ENCODE measurements around the gene LEPROT. TPM values are rescaled to one million over a fixed set of nuclear protein-coding genes. Genes with fewer than 3 reads are reported as not detected.

Gene LEPROT
- total RNA-seq, 1 donor from 2014 or later = 30.8 TPM

DNA sequence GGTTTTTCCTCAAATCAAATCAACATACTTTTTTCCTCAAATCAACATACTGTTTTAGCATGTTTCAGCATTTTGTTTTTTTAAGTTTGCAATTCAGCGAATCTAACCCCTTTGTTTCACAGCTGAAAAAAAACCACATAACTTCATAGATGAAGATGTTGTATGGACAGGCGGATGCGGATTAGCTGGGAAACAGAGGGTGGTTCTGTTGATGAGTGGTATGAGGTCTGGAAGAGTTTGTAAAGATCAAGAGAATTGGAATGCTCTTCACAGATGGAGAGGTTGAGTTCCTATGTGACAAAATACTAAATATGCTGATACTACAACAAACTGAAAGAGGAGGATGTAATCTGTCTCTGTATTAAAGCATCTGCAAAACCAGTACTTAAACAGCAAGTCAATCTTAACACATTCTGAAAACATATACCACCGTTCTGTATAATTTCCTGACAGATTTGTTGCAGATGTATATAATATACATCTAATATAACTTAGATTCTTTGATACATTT is 10.6 kb upstream of the LEPROT start:
- Histone ChIP-seq H3K9me3 (ENCODE audit: control insufficient read depth in 3 of 3, low read length in 3 of 3) (no peaks in the 10 kb centered on the region), H3K27me3 (ENCODE audit: control insufficient read depth in 3 of 3, insufficient read depth in 3 of 3, low read length in 3 of 3) (no peaks in the 10 kb centered on the region), H3K27ac (ENCODE audit: low read depth, low read length) (no peak overlapping the region), H3K4me1 (ENCODE audit: control insufficient read depth in 3 of 3, insufficient read depth in 3 of 3, low read length in 3 of 3) (no peaks in the 10 kb centered on the region), H3K4me3 (ENCODE audit: low read length in 3 of 3) (no peak overlapping the region), H3K9ac (ENCODE audit: low read depth in 1 of 3, low read length in 3 of 3) (no peak overlapping the region), H3K36me3 (ENCODE audit: control insufficient read depth in 3 of 3, insufficient read depth in 3 of 3, low read length in 3 of 3) (peaks cover 0 to 4% (median 0%) of the 10 kb centered on the region in 3 donors)

DNA sequence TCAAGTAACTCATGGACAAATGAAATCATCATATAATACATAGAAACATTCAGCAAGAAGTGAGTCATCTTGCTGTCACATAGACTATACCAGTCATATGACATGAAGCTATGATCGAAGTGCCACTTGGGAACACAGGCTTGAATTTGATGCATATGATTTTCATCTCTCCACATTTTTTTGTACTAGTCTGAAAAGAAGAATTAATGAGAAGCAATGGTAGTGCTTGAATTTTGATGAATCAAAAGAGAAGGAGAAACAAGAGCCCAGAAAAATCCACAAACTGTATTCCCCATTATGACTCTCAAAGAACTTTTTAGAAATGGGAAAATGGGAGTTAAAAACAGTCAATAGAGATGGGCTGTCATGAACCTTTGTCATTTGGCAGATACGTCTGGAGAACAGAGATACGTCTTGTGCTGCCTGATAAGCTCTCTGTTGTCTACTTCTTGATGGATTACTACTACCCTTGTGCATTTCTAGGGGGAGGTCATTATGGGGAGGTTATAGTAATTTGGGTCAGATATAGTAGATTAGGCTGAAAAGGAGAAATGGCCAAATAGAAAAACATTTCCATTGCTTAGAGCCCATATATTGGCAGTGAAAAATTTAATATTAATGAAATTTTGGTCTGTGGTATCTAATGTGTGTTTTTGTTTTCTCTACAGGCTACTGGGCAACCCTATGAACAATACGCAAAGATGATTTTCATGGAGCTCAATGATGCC is 8.0 kb upstream of the LEPROT start:
- Histone ChIP-seq H3K4me3 (ENCODE audit: low read length in 3 of 3) (no peak overlapping the region), H3K27ac (ENCODE audit: low read depth, low read length) (no peak overlapping the region), H3K36me3 (ENCODE audit: control insufficient read depth in 3 of 3, insufficient read depth in 3 of 3, low read length in 3 of 3) (peaks cover 0 to 4% (median 0%) of the 10 kb centered on the region in 3 donors), H3K9me3 (ENCODE audit: control insufficient read depth in 3 of 3, low read length in 3 of 3) (no peaks in the 10 kb centered on the region), H3K4me1 (ENCODE audit: control insufficient read depth in 3 of 3, insufficient read depth in 3 of 3, low read length in 3 of 3) (no peaks in the 10 kb centered on the region), H3K27me3 (ENCODE audit: control insufficient read depth in 3 of 3, insufficient read depth in 3 of 3, low read length in 3 of 3) (no peaks in the 10 kb centered on the region), H3K9ac (ENCODE audit: low read depth in 1 of 3, low read length in 3 of 3) (no peak overlapping the region)

DNA sequence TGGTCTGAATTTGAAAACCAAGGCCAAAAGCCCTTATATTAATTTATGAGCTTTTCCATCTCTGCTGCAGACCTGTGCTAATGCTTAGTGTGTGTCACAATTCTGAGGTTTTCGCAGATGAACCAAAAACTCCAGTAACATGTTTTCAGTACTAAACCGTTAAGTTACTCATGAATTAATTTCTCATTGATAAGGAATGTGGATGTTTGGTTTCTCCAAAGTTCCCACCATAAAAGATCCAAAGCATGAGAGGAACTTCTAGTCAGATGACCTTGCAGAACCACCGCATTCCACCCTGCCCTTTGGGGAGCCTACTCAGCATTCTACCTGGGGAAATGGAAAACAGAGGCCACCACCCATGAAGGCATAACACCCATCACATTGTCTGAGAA is 7.5 kb upstream of the LEPROT start:
- no peak overlapping the region for H3K9ac ChIP-seq (ENCODE audit: low read depth in 1 of 3, low read length in 3 of 3)
- no peak overlapping the region for H3K4me3 ChIP-seq (ENCODE audit: low read length in 3 of 3)
- H3K4me1 ChIP-seq (ENCODE audit: control insufficient read depth in 3 of 3, insufficient read depth in 3 of 3, low read length in 3 of 3) = no peaks in the 10 kb centered on the region
- H3K27ac ChIP-seq (ENCODE audit: low read depth, low read length) = no peak overlapping the region
- H3K9me3 ChIP-seq (ENCODE audit: control insufficient read depth in 3 of 3, low read length in 3 of 3) = no peaks in the 10 kb centered on the region
- H3K27me3 ChIP-seq (ENCODE audit: control insufficient read depth in 3 of 3, insufficient read depth in 3 of 3, low read length in 3 of 3) = no peaks in the 10 kb centered on the region
- H3K36me3 ChIP-seq (ENCODE audit: control insufficient read depth in 3 of 3, insufficient read depth in 3 of 3, low read length in 3 of 3) = peaks cover 0 to 4% (median 0%) of the 10 kb centered on the region in 3 donors

DNA sequence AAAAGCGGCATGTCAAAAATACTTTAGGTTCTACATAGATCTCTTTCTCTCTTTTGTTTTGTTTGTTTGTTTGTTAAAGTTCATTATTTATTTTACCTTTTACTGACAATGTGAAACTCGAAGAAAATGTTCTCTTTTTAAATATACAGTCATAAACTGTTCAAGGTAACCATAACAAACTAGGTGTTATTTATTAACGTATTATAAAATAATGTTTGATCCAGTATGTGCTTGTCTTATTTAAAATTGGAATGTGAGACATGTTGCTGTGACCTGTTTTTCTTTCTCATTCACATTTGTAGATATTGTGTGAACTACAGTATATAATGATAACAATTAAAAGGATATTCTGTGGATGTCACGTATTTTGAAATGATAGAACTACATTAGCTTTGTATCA is 5.9 kb upstream of the LEPROT start:
- Histone ChIP-seq H3K27me3 (ENCODE audit: control insufficient read depth in 3 of 3, insufficient read depth in 3 of 3, low read length in 3 of 3) (no peaks in the 10 kb centered on the region), H3K4me3 (ENCODE audit: low read length in 3 of 3) (no peak overlapping the region), H3K9ac (ENCODE audit: low read depth in 1 of 3, low read length in 3 of 3) (no peak overlapping the region), H3K36me3 (ENCODE audit: control insufficient read depth in 3 of 3, insufficient read depth in 3 of 3, low read length in 3 of 3) (no peaks in the 10 kb centered on the region), H3K9me3 (ENCODE audit: control insufficient read depth in 3 of 3, low read length in 3 of 3) (no peaks in the 10 kb centered on the region), H3K4me1 (ENCODE audit: control insufficient read depth in 3 of 3, insufficient read depth in 3 of 3, low read length in 3 of 3) (peaks cover 0 to 4% (median 0%) of the 10 kb centered on the region in 3 donors), H3K27ac (ENCODE audit: low read depth, low read length) (no peak overlapping the region)

DNA sequence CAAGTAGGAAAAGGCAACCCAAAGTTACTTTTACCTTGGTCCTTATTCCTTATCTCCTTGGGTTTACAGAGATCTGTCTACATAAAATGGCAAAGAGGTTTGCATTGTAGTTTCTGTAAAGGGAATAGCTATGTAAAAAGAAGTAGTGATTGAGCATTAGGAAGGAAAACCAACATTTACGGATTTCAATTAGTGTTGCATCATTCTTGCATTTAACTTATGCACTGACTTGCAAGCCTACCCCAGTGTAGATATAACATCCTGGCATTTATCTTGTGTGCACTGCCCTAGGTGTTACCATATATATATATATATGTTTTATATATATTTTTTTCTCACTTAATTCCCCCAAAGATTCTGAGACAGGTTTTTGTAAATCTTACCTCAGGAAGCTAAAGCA is 3.7 kb upstream of the LEPROT start:
- no peaks in the 10 kb centered on the region for H3K27me3 ChIP-seq (ENCODE audit: control insufficient read depth in 3 of 3, insufficient read depth in 3 of 3, low read length in 3 of 3)
- no peaks in the 10 kb centered on the region for H3K36me3 ChIP-seq (ENCODE audit: control insufficient read depth in 3 of 3, insufficient read depth in 3 of 3, low read length in 3 of 3)
- no peak overlapping the region for H3K4me3 ChIP-seq (ENCODE audit: low read length in 3 of 3)
- no peak overlapping the region for H3K9ac ChIP-seq (ENCODE audit: low read depth in 1 of 3, low read length in 3 of 3)
- H3K9me3 ChIP-seq (ENCODE audit: control insufficient read depth in 3 of 3, low read length in 3 of 3) = no peaks in the 10 kb centered on the region
- H3K4me1 ChIP-seq (ENCODE audit: control insufficient read depth in 3 of 3, insufficient read depth in 3 of 3, low read length in 3 of 3) = peaks cover 3 to 10% (median 6%) of the 10 kb centered on the region in 3 donors
- no peak overlapping the region for H3K27ac ChIP-seq (ENCODE audit: low read depth, low read length)

DNA sequence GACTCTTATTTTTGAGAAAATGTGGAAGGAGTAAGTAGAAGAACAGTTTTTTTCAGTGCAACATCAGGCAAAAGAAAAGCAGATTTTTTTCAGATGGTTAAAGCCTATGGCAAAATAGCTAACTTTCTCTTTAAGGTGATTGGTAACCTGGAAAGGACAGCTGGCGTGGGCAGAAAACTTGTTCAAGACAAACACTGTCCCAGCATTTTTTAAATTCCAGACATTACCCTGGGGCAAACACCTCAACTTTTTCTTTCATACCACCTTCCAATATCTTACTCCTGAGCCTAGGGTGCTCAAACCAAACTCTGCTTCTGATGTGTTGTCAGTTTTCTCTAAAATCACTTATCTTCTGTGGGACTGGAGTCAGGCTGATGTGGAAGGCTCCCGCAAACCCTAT is 2.7 kb upstream of the LEPROT start:
- Histone ChIP-seq H3K4me1 (ENCODE audit: control insufficient read depth in 3 of 3, insufficient read depth in 3 of 3, low read length in 3 of 3) (peaks cover 12 to 20% (median 16%) of the 10 kb centered on the region in 3 donors), H3K4me3 (ENCODE audit: low read length in 3 of 3) (no peak overlapping the region), H3K27ac (ENCODE audit: low read depth, low read length) (no peak overlapping the region), H3K27me3 (ENCODE audit: control insufficient read depth in 3 of 3, insufficient read depth in 3 of 3, low read length in 3 of 3) (no peaks in the 10 kb centered on the region), H3K36me3 (ENCODE audit: control insufficient read depth in 3 of 3, insufficient read depth in 3 of 3, low read length in 3 of 3) (no peaks in the 10 kb centered on the region), H3K9me3 (ENCODE audit: control insufficient read depth in 3 of 3, low read length in 3 of 3) (no peaks in the 10 kb centered on the region), H3K9ac (ENCODE audit: low read depth in 1 of 3, low read length in 3 of 3) (no peak overlapping the region)

DNA sequence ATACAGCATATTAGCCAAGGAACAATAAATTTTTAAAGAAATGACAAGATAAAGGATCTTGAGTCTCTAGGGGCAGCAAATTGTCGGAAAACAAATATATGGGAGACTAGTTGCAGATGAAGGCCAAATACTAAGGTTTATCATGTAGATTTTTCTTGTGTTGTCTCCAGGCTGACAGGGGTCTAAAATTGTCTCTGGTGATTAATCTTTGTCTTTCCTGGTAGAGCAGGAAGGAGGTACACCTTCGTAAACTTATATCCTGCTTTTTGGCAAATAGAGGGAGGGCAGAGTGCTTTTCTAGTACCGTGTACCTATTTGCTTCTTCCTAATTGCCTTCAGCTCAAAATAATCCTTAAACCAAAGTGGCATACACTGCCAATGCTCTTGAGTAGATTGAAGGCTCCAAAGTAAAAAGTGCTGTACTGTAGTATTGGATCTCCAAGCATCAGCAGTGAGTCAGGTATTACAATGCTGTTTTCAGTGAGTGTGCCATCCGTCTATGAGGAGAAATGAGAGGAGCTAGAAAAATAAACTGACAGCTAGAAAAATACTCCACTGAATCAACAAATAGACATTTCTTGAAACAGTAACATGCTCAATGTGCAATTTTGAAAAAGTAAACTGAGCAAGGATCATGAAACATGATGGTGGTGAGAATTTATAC is 1.8 kb upstream of the LEPROT start:
- H3K36me3 ChIP-seq (ENCODE audit: control insufficient read depth in 3 of 3, insufficient read depth in 3 of 3, low read length in 3 of 3) = no peaks in the 10 kb centered on the region
- peak overlapping the region in 1 of 3 donors; percentile 43 for H3K9ac ChIP-seq (ENCODE audit: low read depth in 1 of 3, low read length in 3 of 3)
- H3K9me3 ChIP-seq (ENCODE audit: control insufficient read depth in 3 of 3, low read length in 3 of 3) = no peaks in the 10 kb centered on the region
- H3K4me3 ChIP-seq (ENCODE audit: low read length in 3 of 3) = no peak overlapping the region
- H3K27ac ChIP-seq (ENCODE audit: low read depth, low read length) = no peak overlapping the region
- H3K27me3 ChIP-seq (ENCODE audit: control insufficient read depth in 3 of 3, insufficient read depth in 3 of 3, low read length in 3 of 3) = no peaks in the 10 kb centered on the region
- peaks cover 17 to 26% (median 23%) of the 10 kb centered on the region in 3 donors for H3K4me1 ChIP-seq (ENCODE audit: control insufficient read depth in 3 of 3, insufficient read depth in 3 of 3, low read length in 3 of 3)

DNA sequence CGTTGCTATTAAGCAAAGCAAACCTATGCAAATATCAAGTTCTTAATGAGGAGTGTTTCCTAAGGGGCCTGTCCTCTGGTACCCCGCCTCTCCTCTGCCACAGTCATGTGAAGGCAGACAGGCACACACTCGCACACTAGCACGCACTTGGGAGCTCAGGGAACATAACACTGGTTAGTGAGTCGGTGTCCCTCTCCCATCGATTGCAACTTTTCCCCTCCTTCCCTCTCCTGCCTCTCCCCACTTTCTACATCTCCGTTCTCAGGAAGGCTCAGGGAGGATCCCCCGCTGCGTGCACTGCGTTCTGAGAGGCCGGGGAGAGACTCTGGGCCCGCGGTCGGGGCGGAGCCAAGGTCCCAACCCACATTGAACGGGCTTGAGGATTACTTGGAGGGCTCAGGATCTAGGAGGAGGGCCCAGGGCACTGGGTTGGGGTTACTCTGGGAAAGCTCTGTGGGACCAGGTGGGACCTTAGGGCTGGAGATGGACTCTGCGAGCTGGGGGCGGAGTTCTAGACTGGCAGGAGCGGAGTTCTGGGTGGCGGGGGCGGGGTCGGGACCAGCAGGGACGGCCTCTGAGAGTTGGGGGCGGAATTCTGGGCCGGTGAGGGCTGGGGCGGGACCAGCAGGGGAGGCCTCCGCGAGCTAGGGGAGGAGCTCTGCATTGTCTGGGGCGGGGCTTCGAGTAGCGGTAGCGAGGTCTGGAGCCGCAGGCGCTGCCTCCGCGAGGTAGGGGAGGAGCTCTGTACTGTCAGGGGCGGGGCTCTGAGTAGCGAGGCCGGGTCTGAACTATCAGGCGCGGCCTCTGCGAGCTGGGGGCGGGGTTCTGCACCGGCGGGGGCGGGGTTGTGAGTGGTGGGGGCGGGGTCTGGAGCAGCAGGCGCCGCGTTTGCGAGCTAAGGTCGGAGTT is 533 bp upstream of the LEPROT start:
- Histone ChIP-seq H3K9me3 (ENCODE audit: control insufficient read depth in 3 of 3, low read length in 3 of 3) (no peaks in the 10 kb centered on the region), H3K27me3 (ENCODE audit: control insufficient read depth in 3 of 3, insufficient read depth in 3 of 3, low read length in 3 of 3) (no peaks in the 10 kb centered on the region), H3K4me1 (ENCODE audit: control insufficient read depth in 3 of 3, insufficient read depth in 3 of 3, low read length in 3 of 3) (peaks cover 22 to 29% (median 23%) of the 10 kb centered on the region in 3 donors), H3K36me3 (ENCODE audit: control insufficient read depth in 3 of 3, insufficient read depth in 3 of 3, low read length in 3 of 3) (no peaks in the 10 kb centered on the region), H3K4me3 (ENCODE audit: low read length in 3 of 3) (peak overlapping the region; percentile 85 to 88 (median 85)), H3K9ac (ENCODE audit: low read depth in 1 of 3, low read length in 3 of 3) (peak overlapping the region; percentile 84 to 89 (median 89)), H3K27ac (ENCODE audit: low read depth, low read length) (peak overlapping the region; percentile 97)

DNA sequence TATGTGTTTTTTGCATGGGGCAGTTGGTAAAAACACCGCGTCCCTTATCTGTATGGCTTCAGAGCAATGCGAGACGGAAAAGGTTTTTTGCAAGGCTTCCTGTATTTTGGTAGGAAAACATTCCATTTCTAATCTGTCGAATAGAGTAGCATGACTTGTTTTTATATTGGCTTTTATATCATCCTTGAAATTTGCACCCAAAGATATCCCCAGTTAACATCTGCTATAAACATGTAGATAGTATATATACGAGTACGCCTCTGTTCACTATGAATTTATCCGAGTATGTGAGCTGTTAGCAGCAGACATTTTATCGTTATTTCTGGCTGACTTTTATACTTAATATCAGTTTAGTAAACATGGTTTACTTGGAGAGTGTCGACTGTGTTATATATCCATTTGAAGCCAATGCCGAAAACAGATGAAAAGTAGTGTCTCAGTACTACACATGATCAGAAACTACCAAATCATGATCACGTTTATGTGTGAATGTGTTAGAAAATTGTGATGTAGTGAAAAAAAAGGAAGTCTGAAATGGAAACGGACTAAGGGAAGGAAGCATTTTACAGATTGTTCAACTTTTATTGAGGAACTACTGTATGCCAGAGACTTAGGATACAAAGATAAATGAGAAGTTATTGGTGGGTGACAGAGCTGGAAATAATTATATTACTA is 1.0 kb downstream of the LEPROT start:
- peak overlapping the region; percentile 97 for H3K27ac ChIP-seq (ENCODE audit: low read depth, low read length)
- H3K9ac ChIP-seq (ENCODE audit: low read depth in 1 of 3, low read length in 3 of 3) = peak overlapping the region; percentile 97 to 98 (median 98)
- peaks cover 22 to 29% (median 23%) of the 10 kb centered on the region in 3 donors for H3K4me1 ChIP-seq (ENCODE audit: control insufficient read depth in 3 of 3, insufficient read depth in 3 of 3, low read length in 3 of 3)
- H3K27me3 ChIP-seq (ENCODE audit: control insufficient read depth in 3 of 3, insufficient read depth in 3 of 3, low read length in 3 of 3) = no peaks in the 10 kb centered on the region
- H3K36me3 ChIP-seq (ENCODE audit: control insufficient read depth in 3 of 3, insufficient read depth in 3 of 3, low read length in 3 of 3) = peaks cover 7 to 12% (median 11%) of the 10 kb centered on the region in 3 donors
- no peaks in the 10 kb centered on the region for H3K9me3 ChIP-seq (ENCODE audit: control insufficient read depth in 3 of 3, low read length in 3 of 3)
- H3K4me3 ChIP-seq (ENCODE audit: low read length in 3 of 3) = peak overlapping the region; percentile 92 to 98 (median 96)
